HUES64 (cell line): ENCODE measurements around the gene CFAP77.

ENCODE experiments used
- H3K27ac ChIP-seq: 2 replicates; pipeline ENCODE4 v1.7.0; 2013; ENCODE audit warnings: low read depth, low read length, inconsistent platforms
- H3K27me3 ChIP-seq: 2 replicates; pipeline ENCODE4 v1.6.1; 2013; ENCODE audit warnings: mild to moderate bottlenecking, low read length; ENCODE audit not compliant: insufficient read depth
- H3K36me3 ChIP-seq: 2 replicates; pipeline ENCODE4 v1.6.1; 2013; ENCODE audit warnings: mild to moderate bottlenecking, low read length; ENCODE audit not compliant: insufficient read depth
- H3K4me1 ChIP-seq: 2 replicates; pipeline ENCODE4 v1.6.1; 2013; ENCODE audit warnings: mild to moderate bottlenecking, low read length, moderate library complexity; ENCODE audit not compliant: insufficient read depth
- H3K4me3 ChIP-seq: 2 replicates; pipeline ENCODE4 v1.5.1; 2013; ENCODE audit warnings: mild to moderate bottlenecking, low read length, moderate library complexity
- H3K9ac ChIP-seq: 2 replicates; pipeline ENCODE4 v1.6.1; 2013; ENCODE audit warnings: mild to moderate bottlenecking, low read depth, low read length
- H3K9me3 ChIP-seq: 2 replicates; pipeline ENCODE4 v1.6.1; 2013; ENCODE audit warnings: low read depth, low read length; ENCODE audit not compliant: insufficient read depth
- WGBS: fragments of 150-250, 120-280 bp; methylation state at CpG from one replicate; pipeline ENCODE4 v1.1.7; 2013; ENCODE audit warnings: missing lambda C conversion rate; 5-methylcytosine and 5-hydroxymethylcytosine counted together

CFAP77 gene

GRCh38 chr9:132589148-132590036, 179.4 kb downstream of the CFAP77 start:
- Histone ChIP-seq H3K4me3 (peak overlapping the region; percentile 21; the same call in 1 of the 2 replicates), H3K36me3 (peaks cover 2% of the 10 kb centered on the region), H3K27me3 (peaks cover 93% of the 10 kb centered on the region), H3K4me1 (peaks cover 53% of the 10 kb centered on the region), H3K9ac (no peak overlapping the region), H3K27ac (no peak overlapping the region), H3K9me3 (no peaks in the 10 kb centered on the region)
- WGBS = 1% methylated on average over 83 of the region's 83 CpGs

GRCh38 chr9:132590037-132590317, 180.0 kb downstream of the CFAP77 start:
- Histone ChIP-seq H3K36me3 (peaks cover 8% of the 10 kb centered on the region), H3K4me3 (peak overlapping the region; percentile 50; the same call in 1 of the 2 replicates), H3K27me3 (peaks cover 87% of the 10 kb centered on the region), H3K27ac (no peak overlapping the region), H3K9me3 (no peaks in the 10 kb centered on the region), H3K9ac (no peak overlapping the region), H3K4me1 (peaks cover 49% of the 10 kb centered on the region)
- under 1% methylated on average over 16 of the region's 17 CpGs for WGBS

- peak overlapping the region; percentile 78; the same call in 1 of the 2 replicates for H3K27ac ChIP-seq
- peak overlapping the region; percentile 35; the same call in 1 of the 2 replicates for H3K9ac ChIP-seq
- H3K4me3 ChIP-seq = peak overlapping the region; percentile 50
Measured at GRCh38 chr9:132590318-132591182, 180.5 kb downstream of the CFAP77 start.

GRCh38 chr9:132591244-132591643, 181.2 kb downstream of the CFAP77 start:
- peak overlapping the region; percentile 66; the same call in 1 of the 2 replicates for H3K9ac ChIP-seq
- WGBS = 1% methylated on average over 5 of the region's 6 CpGs
- H3K36me3 ChIP-seq = peaks cover 14% of the 10 kb centered on the region
- peaks cover 37% of the 10 kb centered on the region for H3K4me1 ChIP-seq
- peak overlapping the region; percentile 50 for H3K4me3 ChIP-seq
- H3K27ac ChIP-seq = peak overlapping the region; percentile 81; the same call in 1 of the 2 replicates
- H3K27me3 ChIP-seq = peaks cover 75% of the 10 kb centered on the region
- H3K9me3 ChIP-seq = no peaks in the 10 kb centered on the region

More at GRCh38 chr9:132590318-132591182, 180.5 kb downstream of the CFAP77 start:
- Histone ChIP-seq H3K9me3 (no peaks in the 10 kb centered on the region), H3K27me3 (peaks cover 82% of the 10 kb centered on the region), H3K36me3 (peaks cover 8% of the 10 kb centered on the region), H3K4me1 (peaks cover 44% of the 10 kb centered on the region)
- WGBS = under 1% methylated on average over 69 of the region's 73 CpGs

- WGBS = 4% methylated on average over 7 of the region's 9 CpGs
- H3K4me3 ChIP-seq = peak overlapping the region; percentile 50
- peak overlapping the region; percentile 66 for H3K9ac ChIP-seq
- H3K27me3 ChIP-seq = peaks cover 69% of the 10 kb centered on the region
- no peaks in the 10 kb centered on the region for H3K9me3 ChIP-seq
- H3K4me1 ChIP-seq = peaks cover 31% of the 10 kb centered on the region
- peaks cover 16% of the 10 kb centered on the region for H3K36me3 ChIP-seq
- peak overlapping the region; percentile 81; the same call in 1 of the 2 replicates for H3K27ac ChIP-seq
Measured at GRCh38 chr9:132591751-132592314, 181.8 kb downstream of the CFAP77 start.

GRCh38 chr9:132592451-132592850, 182.4 kb downstream of the CFAP77 start:
- peaks cover 63% of the 10 kb centered on the region for H3K27me3 ChIP-seq
- 14% methylated on average over 8 of the region's 8 CpGs for WGBS
- peaks cover 16% of the 10 kb centered on the region for H3K36me3 ChIP-seq
- H3K27ac ChIP-seq = peak overlapping the region; percentile 81; the same call in 1 of the 2 replicates
- H3K9ac ChIP-seq = peak overlapping the region; percentile 66
- H3K4me1 ChIP-seq = peaks cover 30% of the 10 kb centered on the region
- peak overlapping the region; percentile 50 for H3K4me3 ChIP-seq
- no peaks in the 10 kb centered on the region for H3K9me3 ChIP-seq

- WGBS = 94% methylated on average over 13 of the region's 13 CpGs
- no peak overlapping the region for H3K27ac ChIP-seq
- H3K4me1 ChIP-seq = peaks cover 30% of the 10 kb centered on the region
- H3K36me3 ChIP-seq = peaks cover 20% of the 10 kb centered on the region
- no peak overlapping the region for H3K9ac ChIP-seq
- H3K27me3 ChIP-seq = peaks cover 43% of the 10 kb centered on the region
- H3K4me3 ChIP-seq = no peak overlapping the region
- no peaks in the 10 kb centered on the region for H3K9me3 ChIP-seq
Measured at GRCh38 chr9:132594412-132594811, 184.4 kb downstream of the CFAP77 start.

- no peak overlapping the region for H3K9ac ChIP-seq
- WGBS = 92% methylated on average over 6 of the region's 6 CpGs
Measured at GRCh38 chr9:132595319-132595718, 185.3 kb downstream of the CFAP77 start.

GRCh38 chr9:132596200-132596599, 186.2 kb downstream of the CFAP77 start:
- 87% methylated on average over 3 of the region's 3 CpGs for WGBS
- Histone ChIP-seq H3K36me3 (peaks cover 24% of the 10 kb centered on the region), H3K4me1 (peaks cover 30% of the 10 kb centered on the region), H3K27ac (no peak overlapping the region), H3K9me3 (no peaks in the 10 kb centered on the region), H3K9ac (no peak overlapping the region), H3K27me3 (peaks cover 25% of the 10 kb centered on the region), H3K4me3 (no peak overlapping the region)

More at GRCh38 chr9:132595319-132595718, 185.3 kb downstream of the CFAP77 start:
- H3K4me3 ChIP-seq = no peak overlapping the region
- H3K9me3 ChIP-seq = no peaks in the 10 kb centered on the region
- peaks cover 34% of the 10 kb centered on the region for H3K27me3 ChIP-seq
- H3K4me1 ChIP-seq = peaks cover 30% of the 10 kb centered on the region
- peaks cover 20% of the 10 kb centered on the region for H3K36me3 ChIP-seq
- no peak overlapping the region for H3K27ac ChIP-seq

- no peak overlapping the region for H3K4me3 ChIP-seq
- 94% methylated on average over 16 of the region's 16 CpGs for WGBS
- H3K36me3 ChIP-seq = peaks cover 29% of the 10 kb centered on the region
- H3K27ac ChIP-seq = no peak overlapping the region
- H3K27me3 ChIP-seq = peaks cover 15% of the 10 kb centered on the region
- H3K9me3 ChIP-seq = no peaks in the 10 kb centered on the region
- H3K9ac ChIP-seq = no peak overlapping the region
- H3K4me1 ChIP-seq = peaks cover 20% of the 10 kb centered on the region
Measured at GRCh38 chr9:132597073-132597775, 187.2 kb downstream of the CFAP77 start.
